ENCODE data around the gene SLC9A5.

The SLC9A5 gene

DNA sequence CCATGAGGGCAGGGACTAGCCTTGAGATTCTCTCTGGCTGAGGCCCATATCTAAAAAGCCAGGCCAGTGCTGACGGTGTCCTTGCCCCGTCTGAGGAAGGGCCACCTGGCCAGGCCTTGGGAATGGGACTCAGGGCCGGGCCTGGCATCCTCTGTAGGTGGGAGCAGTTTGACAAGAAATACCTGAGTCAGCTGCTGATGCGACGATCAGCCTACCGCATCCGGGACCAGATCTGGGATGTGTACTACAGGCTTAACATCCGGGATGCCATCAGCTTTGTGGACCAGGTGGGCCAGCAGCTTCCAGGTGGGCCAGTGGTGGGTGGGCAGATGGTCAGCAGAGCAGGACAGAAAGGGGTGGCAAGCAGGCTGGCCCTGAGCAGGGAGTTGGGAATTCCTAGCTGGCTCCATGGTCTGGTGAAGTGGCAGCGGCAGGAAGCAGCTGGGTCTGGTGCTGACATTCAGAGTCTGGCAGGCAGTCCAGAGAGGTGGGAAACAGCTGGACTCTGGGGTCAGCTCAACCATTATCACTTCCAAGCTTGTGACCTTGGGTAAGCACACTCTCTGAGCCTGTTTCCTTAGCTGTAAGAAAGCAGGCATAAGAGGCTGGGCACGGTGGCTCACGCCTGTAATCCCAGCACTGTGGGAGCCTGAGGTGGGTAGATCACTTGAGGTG lies 9.5 kb downstream of the SLC9A5 start:
- no peak for DNase-seq

DNA sequence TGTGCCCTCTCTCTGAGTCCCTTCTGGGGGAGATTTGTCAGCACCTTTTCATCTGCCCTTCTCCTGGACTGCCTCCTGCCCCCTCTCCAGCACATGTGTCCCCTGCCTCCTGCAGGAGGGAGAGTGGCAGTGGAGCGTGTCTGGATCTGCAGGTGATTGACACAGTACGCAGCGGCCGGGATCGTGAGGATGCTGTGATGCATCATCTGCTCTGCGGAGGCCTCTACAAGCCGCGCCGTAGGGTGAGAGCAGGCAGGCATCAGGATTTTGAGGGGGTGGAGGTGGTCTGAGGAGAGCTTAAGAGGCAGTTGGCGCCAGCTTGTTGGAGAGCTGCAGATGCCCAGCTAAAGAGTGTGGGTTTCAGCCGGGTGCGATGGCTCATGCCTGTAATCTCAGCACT lies 10.9 kb downstream of the SLC9A5 start:
- no peak for DNase-seq

DNA sequence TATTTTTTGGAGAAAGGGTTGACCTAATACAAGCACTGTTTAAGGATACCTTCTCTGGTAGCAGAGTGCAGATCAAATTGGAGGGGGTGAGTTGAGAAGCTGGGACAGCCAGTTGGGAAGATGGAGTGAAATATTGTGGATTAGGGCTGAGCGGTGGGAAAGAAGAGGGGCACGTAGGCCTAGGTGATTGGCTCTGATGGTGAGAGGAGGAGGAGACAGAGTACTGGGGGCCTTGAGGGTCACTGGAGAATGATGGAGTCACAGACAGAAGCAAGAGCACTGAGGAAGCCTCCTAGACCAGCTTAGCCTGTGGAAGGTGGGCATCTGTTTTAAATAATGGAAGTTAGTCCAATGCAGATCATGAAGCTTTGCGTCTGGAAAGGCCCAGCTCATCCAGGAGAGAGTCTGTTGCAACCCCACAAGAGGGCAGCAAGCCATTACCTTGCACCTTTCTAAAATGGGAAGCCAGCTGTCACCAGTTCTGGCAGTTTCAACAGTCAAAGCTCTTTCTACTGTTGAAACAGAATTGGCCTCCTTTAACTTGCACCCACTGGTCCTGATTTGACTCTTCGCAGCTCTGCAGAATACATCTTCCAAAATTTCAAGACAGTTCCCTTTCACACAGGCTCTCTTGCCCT lies 11.8 kb downstream of the SLC9A5 start:
- peak; percentile 30 for DNase-seq

DNA sequence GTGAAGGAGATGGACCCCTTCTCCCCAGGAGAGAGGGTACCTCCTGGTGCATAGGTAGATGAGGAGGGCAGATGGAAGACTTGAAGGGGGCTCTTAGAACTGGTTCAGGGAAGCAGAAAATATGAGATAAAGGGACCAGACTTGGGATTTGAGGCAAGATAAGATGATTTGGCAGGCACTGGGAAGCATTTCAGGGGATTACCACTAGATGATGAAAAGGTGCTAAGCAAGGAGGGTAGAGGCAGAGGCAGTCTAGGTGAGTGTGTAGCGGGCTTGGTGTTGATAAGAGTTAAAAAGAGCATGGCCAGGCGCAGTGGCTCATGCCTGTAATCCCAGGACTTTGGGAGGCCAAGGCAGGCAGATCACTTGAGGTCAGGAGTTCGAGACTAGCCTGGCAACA lies 14.4 kb downstream of the SLC9A5 start:
- DNase-seq: no peak

GRCh38 chr16:67264277-67264676 lies 15.5 kb downstream of the SLC9A5 start:
- DNase-seq: no peak

DNA sequence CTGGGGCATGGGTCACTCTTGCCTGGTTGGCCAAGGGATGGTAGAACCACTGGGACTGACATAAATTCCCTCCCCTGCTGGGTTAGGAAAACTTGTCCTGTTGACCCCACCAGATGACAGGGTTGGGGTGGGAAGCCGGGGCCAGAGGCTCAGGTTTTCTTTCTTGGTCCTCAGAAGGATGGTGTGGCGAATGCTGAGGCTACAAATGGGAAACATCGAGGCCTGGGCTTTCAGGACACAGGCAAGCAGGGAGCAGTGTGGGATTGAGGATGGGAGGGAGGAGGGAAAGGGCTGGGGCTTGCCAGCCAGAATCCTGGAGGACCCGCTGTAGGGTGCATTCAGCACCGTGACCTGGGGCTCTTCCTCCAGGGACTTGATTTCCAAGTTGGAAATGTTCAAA lies 16.1 kb downstream of the SLC9A5 start:
- DNase-seq: no peak

- DNase-seq: no peak
Measured at GRCh38 chr16:67265834-67266233, 17.1 kb downstream of the SLC9A5 start.

- DNase-seq: no peak
Measured at GRCh38 chr16:67268136-67268579, 19.4 kb downstream of the SLC9A5 start.

DNA sequence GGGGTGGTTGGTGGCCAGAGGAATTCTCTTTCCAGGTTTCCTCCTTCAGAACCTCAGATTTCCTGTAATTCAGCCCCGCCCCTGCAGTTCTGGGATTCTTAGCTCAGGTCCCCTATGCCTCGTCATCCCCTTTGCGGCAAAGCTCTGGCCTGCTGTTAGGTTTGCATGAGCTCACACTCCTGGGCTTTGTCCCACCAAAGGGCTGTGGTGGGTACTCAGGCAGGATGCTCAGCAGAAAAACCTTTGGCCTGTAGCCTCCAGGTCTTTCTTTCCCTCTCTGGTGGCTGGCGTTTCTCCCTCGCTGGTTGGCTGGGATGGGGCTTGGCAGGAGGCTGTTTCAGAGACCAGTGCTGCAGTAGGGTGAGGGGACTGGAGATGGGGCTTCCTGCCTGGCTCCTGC lies 21.0 kb downstream of the SLC9A5 start:
- DNase-seq: no peak

DNA sequence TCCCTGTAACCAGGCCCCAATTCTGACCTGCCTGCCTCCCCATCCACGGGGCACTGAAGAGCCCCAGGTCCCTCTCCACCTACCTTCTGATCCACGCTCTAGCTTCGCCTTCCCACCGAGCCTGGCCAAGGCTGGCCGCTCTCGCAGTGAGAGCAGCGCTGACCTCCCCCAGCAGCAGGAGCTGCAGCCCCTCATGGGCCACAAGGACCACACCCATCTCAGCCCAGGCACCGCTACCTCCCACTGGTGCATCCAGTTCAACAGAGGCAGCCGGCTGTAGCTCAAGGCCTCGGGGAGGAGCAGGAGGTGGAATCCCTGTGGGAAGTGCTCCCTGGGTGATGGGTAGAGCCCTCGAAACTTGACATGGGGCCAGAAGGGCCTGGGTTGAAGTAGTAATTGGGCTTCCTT lies 22.2 kb downstream of the SLC9A5 start:
- no peak for DNase-seq

DNA sequence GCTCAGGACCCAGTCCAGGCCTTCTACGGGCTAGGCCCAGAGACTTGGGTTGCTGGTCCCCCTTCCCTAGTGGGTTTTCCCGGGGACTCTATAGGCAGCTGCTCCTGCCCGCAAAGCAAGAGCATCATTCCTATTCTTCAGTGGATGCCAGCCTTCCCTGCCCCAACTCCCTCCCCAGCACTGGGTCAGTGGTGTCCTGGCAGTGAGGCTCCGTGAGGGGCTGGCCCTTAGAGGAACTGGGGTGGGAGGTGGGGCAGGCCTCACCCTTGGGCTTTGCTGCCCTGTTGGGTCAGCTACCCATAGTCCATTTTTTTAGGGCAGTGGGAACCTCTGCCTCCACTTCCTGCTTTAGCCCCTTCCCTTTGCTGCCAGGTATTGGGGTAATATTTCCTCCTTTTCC lies 22.7 kb downstream of the SLC9A5 start:
- no peak for DNase-seq

GRCh38 chr16:67275321-67275720 lies 26.5 kb downstream of the SLC9A5 start:
- DNase-seq: no peak

GRCh38 chr16:67277294-67277998 lies 28.7 kb downstream of the SLC9A5 start:
- DNase-seq: no peak

GRCh38 chr16:67277999-67278772 lies 29.4 kb downstream of the SLC9A5 start:
- DNase-seq: no peak

DNA sequence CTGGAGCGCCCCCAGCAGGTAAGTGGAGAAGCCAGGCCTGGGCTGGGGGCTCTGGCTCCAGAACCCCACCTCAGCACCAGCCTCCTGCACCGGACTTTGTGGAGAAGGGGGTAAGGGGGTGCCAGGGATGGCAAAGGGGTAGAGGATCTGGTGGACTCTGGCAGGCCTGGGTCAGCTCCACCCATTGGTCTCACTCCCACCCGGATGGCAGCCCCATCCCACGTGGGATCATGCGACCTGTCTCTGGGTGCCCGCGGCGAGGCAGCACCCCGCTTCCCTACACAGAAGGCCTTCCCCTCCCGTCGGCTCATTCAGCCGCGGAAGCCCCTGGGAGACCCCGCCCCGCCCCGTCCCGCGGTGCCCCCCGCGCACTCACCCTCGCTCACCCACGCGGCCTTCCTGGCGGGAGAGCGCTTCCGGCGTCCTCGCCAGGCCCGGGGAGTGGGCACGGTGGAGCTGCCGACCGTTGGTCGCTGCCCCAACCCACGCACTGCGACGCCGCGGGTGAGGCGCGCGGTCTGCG lies 30.1 kb downstream of the SLC9A5 start:
- peak; percentile 46 for DNase-seq

- DNase-seq: peak; percentile 88
Measured at GRCh38 chr16:67279296-67280089, 30.7 kb downstream of the SLC9A5 start, which contains the start of gene PLEKHG4. PLEKHG4 (plus strand) TSS chr16:67279532; CDS start chr16:67280045, 513 bp downstream.

DNA sequence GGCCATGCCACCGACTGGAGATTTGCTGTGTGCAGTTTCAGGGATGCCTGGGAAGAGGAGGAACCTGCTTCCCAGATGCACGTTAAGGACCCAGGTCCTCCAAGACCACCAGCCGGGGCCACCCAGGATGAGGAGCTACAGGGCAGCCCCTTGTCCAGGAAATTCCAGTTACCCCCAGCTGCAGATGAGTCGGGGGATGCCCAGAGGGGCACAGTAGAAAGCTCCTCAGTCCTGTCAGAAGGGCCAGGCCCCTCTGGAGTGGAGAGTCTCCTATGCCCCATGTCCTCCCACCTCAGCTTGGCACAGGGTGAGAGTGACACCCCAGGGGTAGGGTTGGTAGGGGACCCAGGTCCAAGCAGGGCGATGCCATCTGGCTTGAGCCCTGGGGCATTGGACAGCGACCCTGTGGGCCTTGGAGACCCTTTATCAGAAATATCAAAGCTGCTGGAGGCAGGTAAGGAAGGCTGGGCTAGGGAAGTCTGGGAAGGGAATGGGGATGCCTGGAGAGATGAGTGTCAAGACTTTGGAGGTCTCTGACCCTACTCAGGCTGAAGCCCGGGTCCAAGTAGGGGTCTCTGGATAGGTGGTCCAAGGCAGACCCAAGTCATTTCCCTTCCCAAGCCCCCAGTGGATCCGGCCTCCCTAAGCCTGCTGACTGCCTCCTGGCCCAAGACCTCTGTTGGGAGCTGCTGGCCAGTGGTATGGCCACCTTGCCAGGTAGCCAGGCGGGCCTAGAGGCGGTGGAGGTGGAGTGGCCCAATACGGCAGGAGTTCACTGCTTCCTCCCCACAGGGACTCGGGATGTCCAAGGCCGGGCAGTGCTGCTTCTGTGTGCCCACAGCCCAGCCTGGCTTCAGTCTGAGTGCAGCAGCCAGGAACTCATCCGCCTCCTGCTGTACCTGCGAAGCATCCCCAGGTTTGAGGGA lies 31.6 kb downstream of the SLC9A5 start:
- no peak for DNase-seq

DNA sequence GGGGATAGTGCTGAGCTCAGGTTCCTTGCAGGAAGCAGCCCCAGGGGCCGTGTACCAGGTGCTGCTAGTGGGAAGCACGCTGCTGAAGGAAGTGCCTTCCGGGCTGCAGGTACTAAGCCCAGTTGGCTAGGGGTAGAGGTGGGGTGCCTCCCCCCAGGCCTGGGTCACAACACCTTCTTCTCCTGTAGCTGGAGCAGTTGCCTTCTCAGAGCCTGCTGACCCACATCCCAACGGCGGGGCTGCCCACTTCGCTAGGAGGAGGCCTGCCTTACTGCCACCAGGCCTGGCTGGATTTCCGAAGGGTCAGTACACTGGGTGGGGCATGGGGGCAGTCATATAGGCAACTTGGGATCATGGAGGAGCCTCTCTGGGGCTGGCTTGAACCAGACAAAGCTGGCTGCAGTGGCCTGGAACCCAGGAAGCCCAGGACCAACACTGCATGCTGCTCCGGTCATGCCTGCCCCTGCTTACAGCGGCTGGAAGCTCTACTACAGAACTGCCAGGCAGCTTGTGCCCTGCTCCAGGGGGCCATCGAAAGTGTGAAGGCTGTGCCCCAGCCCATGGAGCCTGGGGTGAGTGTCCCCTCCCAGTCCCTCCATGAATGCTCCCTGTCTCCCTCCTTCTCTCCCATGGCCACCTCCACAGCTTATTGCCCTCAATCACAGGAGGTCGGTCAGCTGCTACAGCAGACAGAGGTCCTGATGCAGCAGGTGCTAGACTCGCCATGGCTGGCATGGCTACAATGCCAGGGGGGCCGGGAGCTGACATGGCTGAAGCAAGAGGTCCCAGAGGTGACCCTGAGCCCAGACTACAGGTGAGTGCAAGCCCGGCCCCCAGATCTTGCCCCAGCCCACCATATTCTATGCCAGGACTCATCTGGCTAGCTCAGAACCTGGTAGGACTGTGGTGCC lies 33.0 kb downstream of the SLC9A5 start:
- DNase-seq: no peak

DNA sequence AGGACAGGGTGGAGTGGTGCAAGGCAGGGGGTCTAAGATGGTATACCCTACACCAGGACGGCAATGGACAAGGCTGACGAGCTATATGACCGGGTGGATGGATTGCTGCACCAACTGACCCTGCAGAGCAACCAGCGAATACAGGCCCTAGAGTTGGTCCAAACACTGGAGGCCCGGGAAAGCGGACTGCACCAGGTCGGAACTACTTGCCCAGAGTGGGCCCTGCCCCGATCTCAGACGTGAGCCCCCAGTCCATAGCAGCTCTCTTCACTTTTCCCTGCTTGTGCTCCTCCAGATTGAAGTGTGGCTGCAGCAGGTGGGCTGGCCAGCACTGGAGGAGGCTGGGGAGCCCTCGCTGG lies 33.6 kb downstream of the SLC9A5 start:
- no peak for DNase-seq

Data from CD4-positive, alpha-beta T cell treated with Interleukin-12 subunit alpha and Interleukin-12 subunit beta, for 1 hour (primary cell).